RWPE1 (cell line): Measurements from ENCODE around the gene TRPM6.
"Not testable (repeated sequence)": the region's sequence is repeated elsewhere in the genome, so short reads cannot be mapped to it uniquely, and the experiment has no call there.

Experiments used
- CTCF ChIA-PET: fragments of 350-600 bp; sonication (Branson Sonifier 250); formaldehyde crosslinking; extraction: SDS; loops from one replicate; lab custom pipeline; 2021; lab: Yijun Ruan, JAX
- POLR2A ChIA-PET: fragments of 400-600 bp; formaldehyde crosslinking; extraction: SDS; loops from one replicate; lab custom pipeline; 2020; ENCODE audit warnings: antibody characterized with exemption; ENCODE audit not compliant: low non-redundant PET; lab: Yijun Ruan, JAX
- DNase-seq: peaks from one replicate; pipeline ENCODE4 v3.0.0; 2012; ENCODE audit warnings: low spot score
- H3K27ac ChIP-seq: fragments of 450-650 bp; 2 replicates; pipeline ENCODE4 v1.5.1; 2017
- CTCF ChIP-seq: fragments of 450-650 bp; conservative IDR thresholded peaks from 2 replicates; pipeline ENCODE4 v1.5.1; 2017; ENCODE audit warnings: low read depth, mild to moderate bottlenecking

Gene TRPM6

GRCh38 chr9:74874220-74874619 is 13.5 kb downstream of the TRPM6 start:
- POLR2A ChIA-PET = no interaction called here
- no peak for TF ChIP-seq CTCF
- CTCF ChIA-PET = no interaction called here
- H3K27ac ChIP-seq = no peak overlapping the region
- no peak for DNase-seq

- H3K27ac ChIP-seq = no peak overlapping the region
- no peak for DNase-seq
- CTCF ChIA-PET = interaction anchor here (0.6 to 0.7 kb wide), 2 partner anchors 9 to 41 kb away, joined by 3 read pairs; no protein-coding TSS in a partner anchor
- POLR2A ChIA-PET = no interaction called here
- no peak for TF ChIP-seq CTCF
These were observed 15.0 kb downstream of the TRPM6 start for GRCh38 chr9:74872619-74873233.

- CTCF ChIA-PET = no interaction called here
- TF ChIP-seq CTCF = no peak
- no peak overlapping the region for H3K27ac ChIP-seq
- POLR2A ChIA-PET = no interaction called here
- no peak for DNase-seq
These were observed 20.2 kb downstream of the TRPM6 start for GRCh38 chr9:74867483-74867882.

GRCh38 chr9:74865177-74865576 is 22.5 kb downstream of the TRPM6 start:
- no peak for DNase-seq
- no peak for TF ChIP-seq CTCF
- POLR2A ChIA-PET = no interaction called here
- CTCF ChIA-PET = no interaction called here
- no peak overlapping the region for H3K27ac ChIP-seq

- ChIA-PET POLR2A (no interaction called here), CTCF (interaction anchor here (0.6 to 0.7 kb wide), 3 partner anchors 69 to 225 kb away, joined by 3 to 6 read pairs (median 6); no protein-coding TSS in a partner anchor)
These were observed 25.8 kb downstream of the TRPM6 start for GRCh38 chr9:74861773-74862474.

GRCh38 chr9:74861071-74861470 is 26.6 kb downstream of the TRPM6 start:
- no peak for TF ChIP-seq CTCF
- CTCF ChIA-PET = interaction anchor here (0.6 kb wide), 1 partner anchor 226 kb away, joined by 6 read pairs; no protein-coding TSS in a partner anchor
- H3K27ac ChIP-seq = no peak overlapping the region
- POLR2A ChIA-PET = no interaction called here
- DNase-seq = no peak

More at GRCh38 chr9:74861773-74862474, 25.8 kb downstream of the TRPM6 start:
- no peak overlapping the region for H3K27ac ChIP-seq
- no peak for DNase-seq
- no peak for TF ChIP-seq CTCF

- CTCF ChIA-PET, DNase-seq, POLR2A ChIA-PET, H3K27ac ChIP-seq: not testable (repeated sequence)
These were observed 27.5 kb downstream of the TRPM6 start for GRCh38 chr9:74860247-74860646.
